ENCODE measurements around the gene ARL4A.

Gene ARL4A

GRCh38 chr7:12719981-12720865 lies 32.8 kb downstream of the ARL4A start:
- H3K4me1 ChIP-seq (ENCODE audit: insufficient read depth, low read length): peaks cover 41% of the 10 kb centered on the region
- H3K9ac ChIP-seq (ENCODE audit: low read depth, low read length): no peak overlapping the region
- H3K9me3 ChIP-seq (ENCODE audit: control insufficient read depth, insufficient read depth, low read length): no peaks in the 10 kb centered on the region
- no peaks in the 10 kb centered on the region for H3K36me3 ChIP-seq (ENCODE audit: insufficient read depth, low read length)

GRCh38 chr7:12721286-12721830 lies 33.9 kb downstream of the ARL4A start:
- H3K4me1 ChIP-seq (ENCODE audit: insufficient read depth, low read length): peaks cover 35% of the 10 kb centered on the region
- H3K36me3 ChIP-seq (ENCODE audit: insufficient read depth, low read length): no peaks in the 10 kb centered on the region

GRCh38 chr7:12722136-12722535 lies 34.7 kb downstream of the ARL4A start:
- Histone ChIP-seq H3K36me3 (ENCODE audit: insufficient read depth, low read length) (no peaks in the 10 kb centered on the region), H3K4me1 (ENCODE audit: insufficient read depth, low read length) (peaks cover 28% of the 10 kb centered on the region)

More at GRCh38 chr7:12721286-12721830, 33.9 kb downstream of the ARL4A start:
- H3K9me3 ChIP-seq (ENCODE audit: control insufficient read depth, insufficient read depth, low read length): no peaks in the 10 kb centered on the region
- no peak overlapping the region for H3K9ac ChIP-seq (ENCODE audit: low read depth, low read length)

DNA sequence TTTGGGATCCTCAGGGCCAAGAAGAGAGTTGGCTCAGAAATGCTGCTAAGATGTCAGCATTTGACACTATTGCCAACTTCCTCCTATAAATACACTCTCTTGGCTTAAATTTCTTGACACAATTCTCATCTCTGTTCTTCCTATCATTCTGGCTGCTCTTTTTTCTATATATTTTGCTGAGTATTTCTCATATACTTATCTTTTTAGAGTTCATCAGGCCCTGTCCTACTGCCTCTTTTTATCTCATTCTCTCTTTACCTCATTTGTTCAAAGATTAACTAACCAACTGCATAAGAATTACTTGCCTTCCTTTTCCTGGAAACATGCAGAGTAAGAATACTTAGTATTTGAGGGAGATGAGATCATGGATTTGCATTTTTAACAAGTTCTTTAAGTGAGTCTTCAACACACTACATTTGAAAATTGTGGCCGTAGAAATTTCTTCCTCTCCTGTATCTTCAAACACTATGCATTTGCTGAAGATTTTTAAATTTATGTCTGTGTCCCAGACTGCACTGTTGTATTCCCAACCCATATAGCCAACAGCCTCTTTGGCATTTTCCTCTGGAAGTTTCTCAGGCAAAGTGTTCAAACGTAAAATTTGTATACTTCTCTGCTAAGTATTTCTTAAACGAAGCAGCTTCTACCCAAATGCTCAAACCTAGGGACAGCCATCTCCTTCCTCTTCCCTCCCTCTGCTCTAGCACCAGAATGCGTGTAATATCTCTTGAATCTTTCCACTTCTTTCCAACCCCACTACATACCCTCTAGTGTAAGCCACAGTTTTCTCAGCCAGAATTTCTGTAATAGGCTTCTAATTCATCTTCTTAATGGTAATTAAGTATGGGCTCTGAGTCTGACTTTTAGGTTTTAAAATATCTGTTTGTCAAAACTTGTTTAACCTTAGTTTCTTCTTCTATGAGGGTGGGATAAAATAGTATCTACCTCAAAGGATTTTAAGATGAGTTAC lies 35.5 kb downstream of the ARL4A start:
- no peaks in the 10 kb centered on the region for H3K36me3 ChIP-seq (ENCODE audit: insufficient read depth, low read length)
- peak overlapping the region; percentile 8; the same call in 1 of the 2 replicates for H3K9ac ChIP-seq (ENCODE audit: low read depth, low read length)
- H3K9me3 ChIP-seq (ENCODE audit: control insufficient read depth, insufficient read depth, low read length): no peaks in the 10 kb centered on the region
- H3K4me1 ChIP-seq (ENCODE audit: insufficient read depth, low read length): peaks cover 32% of the 10 kb centered on the region

More at GRCh38 chr7:12722136-12722535, 34.7 kb downstream of the ARL4A start:
- no peaks in the 10 kb centered on the region for H3K9me3 ChIP-seq (ENCODE audit: control insufficient read depth, insufficient read depth, low read length)
- H3K9ac ChIP-seq (ENCODE audit: low read depth, low read length): no peak overlapping the region

DNA sequence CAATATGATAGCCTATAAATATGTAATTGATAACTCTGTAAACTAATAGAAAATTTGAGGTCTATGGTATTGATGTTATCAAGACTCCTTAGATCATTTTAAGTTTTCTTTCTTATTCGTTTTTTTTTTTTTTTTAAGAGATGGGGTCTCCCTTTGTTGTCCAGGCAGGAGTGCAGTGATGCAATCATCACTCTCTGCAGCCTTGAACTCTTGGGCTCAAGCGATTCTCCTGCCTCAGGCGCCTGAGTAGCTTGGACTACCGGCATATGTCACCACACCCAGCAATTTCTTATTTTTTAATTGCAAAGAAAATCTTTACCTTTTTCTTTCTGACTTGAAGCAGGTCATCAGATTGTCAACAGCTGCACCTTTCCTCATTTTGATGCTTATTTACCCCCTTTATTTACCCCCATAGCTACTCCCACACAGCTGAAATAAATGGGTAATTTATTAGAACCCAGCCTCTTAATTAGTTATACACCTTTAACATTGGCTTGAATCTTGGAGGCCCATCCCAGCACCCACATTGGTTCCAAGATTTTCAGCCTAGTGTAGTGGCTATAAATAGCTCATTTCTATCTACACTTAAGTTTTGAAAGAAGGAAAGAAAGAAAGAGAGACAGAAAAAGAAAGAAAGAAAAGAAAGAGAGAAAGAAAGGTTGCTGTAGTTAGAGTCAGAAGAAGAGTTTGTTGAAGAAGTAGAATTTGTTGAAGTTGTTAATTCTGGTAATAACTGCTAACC lies 38.3 kb downstream of the ARL4A start:
- Histone ChIP-seq H3K4me1 (ENCODE audit: insufficient read depth, low read length) (peaks cover 40% of the 10 kb centered on the region), H3K36me3 (ENCODE audit: insufficient read depth, low read length) (no peaks in the 10 kb centered on the region), H3K9me3 (ENCODE audit: control insufficient read depth, insufficient read depth, low read length) (no peaks in the 10 kb centered on the region), H3K9ac (ENCODE audit: low read depth, low read length) (no peak overlapping the region)

GRCh38 chr7:12726908-12727307 lies 39.5 kb downstream of the ARL4A start:
- no peak overlapping the region for H3K9ac ChIP-seq (ENCODE audit: low read depth, low read length)
- no peaks in the 10 kb centered on the region for H3K9me3 ChIP-seq (ENCODE audit: control insufficient read depth, insufficient read depth, low read length)
- H3K36me3 ChIP-seq (ENCODE audit: insufficient read depth, low read length): no peaks in the 10 kb centered on the region
- H3K4me1 ChIP-seq (ENCODE audit: insufficient read depth, low read length): peaks cover 50% of the 10 kb centered on the region

- Histone ChIP-seq H3K36me3 (ENCODE audit: insufficient read depth, low read length) (no peaks in the 10 kb centered on the region), H3K4me1 (ENCODE audit: insufficient read depth, low read length) (peaks cover 44% of the 10 kb centered on the region), H3K9ac (ENCODE audit: low read depth, low read length) (no peak overlapping the region), H3K9me3 (ENCODE audit: control insufficient read depth, insufficient read depth, low read length) (no peaks in the 10 kb centered on the region)
These were observed 40.2 kb downstream of the ARL4A start for GRCh38 chr7:12727455-12728191.

DNA sequence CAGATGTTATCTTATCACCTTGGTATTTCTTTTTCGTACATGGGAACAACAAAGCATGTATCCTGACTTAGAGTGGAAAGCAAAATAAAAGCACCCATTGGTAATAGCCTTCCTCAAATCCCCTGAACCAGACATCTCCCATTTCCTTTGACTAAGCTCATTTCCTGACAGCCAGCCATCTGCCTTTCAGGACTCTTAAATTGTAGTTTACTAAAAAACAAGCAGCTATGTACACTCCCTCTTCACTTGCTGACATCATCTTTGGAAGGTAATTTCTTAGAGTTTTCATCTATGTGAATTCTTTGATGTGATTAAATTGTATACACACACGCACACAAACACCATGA lies 40.7 kb downstream of the ARL4A start:
- Histone ChIP-seq H3K36me3 (ENCODE audit: insufficient read depth, low read length) (no peaks in the 10 kb centered on the region), H3K9me3 (ENCODE audit: control insufficient read depth, insufficient read depth, low read length) (no peaks in the 10 kb centered on the region), H3K9ac (ENCODE audit: low read depth, low read length) (no peak overlapping the region), H3K4me1 (ENCODE audit: insufficient read depth, low read length) (peaks cover 39% of the 10 kb centered on the region)

- Histone ChIP-seq H3K9ac (ENCODE audit: low read depth, low read length) (no peak overlapping the region), H3K4me1 (ENCODE audit: insufficient read depth, low read length) (peaks cover 35% of the 10 kb centered on the region), H3K9me3 (ENCODE audit: control insufficient read depth, insufficient read depth, low read length) (no peaks in the 10 kb centered on the region)
These were observed 41.7 kb downstream of the ARL4A start for GRCh38 chr7:12729112-12729511.

DNA sequence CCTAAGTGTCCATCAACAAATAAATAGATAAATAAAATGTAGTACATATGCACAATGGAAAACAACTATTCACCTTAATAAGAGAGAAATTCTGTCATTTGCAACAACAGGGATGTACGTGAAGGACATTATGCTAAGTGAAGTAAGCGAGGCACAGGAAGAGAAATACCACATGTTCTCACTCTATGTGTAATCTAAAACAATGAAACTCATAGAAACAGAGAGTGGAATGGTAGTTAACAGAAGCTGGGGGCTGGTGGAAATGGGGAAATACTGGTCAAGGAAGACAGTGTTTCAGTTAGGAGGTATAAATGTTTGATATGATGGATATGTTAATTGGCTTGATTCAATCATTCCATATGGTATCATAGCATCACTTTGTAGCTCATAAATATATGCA lies 43.1 kb downstream of the ARL4A start:
- Histone ChIP-seq H3K4me1 (ENCODE audit: insufficient read depth, low read length) (peaks cover 35% of the 10 kb centered on the region), H3K36me3 (ENCODE audit: insufficient read depth, low read length) (no peaks in the 10 kb centered on the region), H3K9ac (ENCODE audit: low read depth, low read length) (no peak overlapping the region), H3K9me3 (ENCODE audit: control insufficient read depth, insufficient read depth, low read length) (no peaks in the 10 kb centered on the region)

More at GRCh38 chr7:12729112-12729511, 41.7 kb downstream of the ARL4A start:
- no peaks in the 10 kb centered on the region for H3K36me3 ChIP-seq (ENCODE audit: insufficient read depth, low read length)

DNA sequence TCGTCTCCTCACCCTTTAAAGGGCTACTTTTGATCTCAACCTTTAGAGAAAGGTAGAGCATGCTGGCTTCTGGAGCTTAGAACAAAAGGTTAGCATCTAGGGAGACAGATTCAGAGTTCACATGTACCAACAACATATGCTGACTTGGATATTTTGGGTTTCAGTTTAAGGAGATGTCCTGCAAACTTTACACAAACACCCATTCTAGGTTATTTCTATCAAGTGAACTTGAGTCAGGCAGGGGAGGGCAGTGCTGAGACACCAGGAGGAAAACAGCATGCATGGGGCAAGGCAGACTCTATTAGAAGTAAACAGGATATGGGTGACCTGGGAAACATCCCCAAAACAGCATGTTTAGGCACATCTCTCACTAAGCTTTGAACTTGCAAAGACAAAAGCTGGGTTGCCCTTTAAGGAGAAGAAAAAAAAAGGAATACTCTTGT lies 43.8 kb downstream of the ARL4A start:
- H3K9ac ChIP-seq (ENCODE audit: low read depth, low read length): no peak overlapping the region
- H3K4me1 ChIP-seq (ENCODE audit: insufficient read depth, low read length): peaks cover 35% of the 10 kb centered on the region
- H3K36me3 ChIP-seq (ENCODE audit: insufficient read depth, low read length): no peaks in the 10 kb centered on the region
- H3K9me3 ChIP-seq (ENCODE audit: control insufficient read depth, insufficient read depth, low read length): no peaks in the 10 kb centered on the region

GRCh38 chr7:12731775-12732174 lies 44.3 kb downstream of the ARL4A start:
- Histone ChIP-seq H3K9ac (ENCODE audit: low read depth, low read length) (no peak overlapping the region), H3K36me3 (ENCODE audit: insufficient read depth, low read length) (no peaks in the 10 kb centered on the region), H3K4me1 (ENCODE audit: insufficient read depth, low read length) (peaks cover 35% of the 10 kb centered on the region), H3K9me3 (ENCODE audit: control insufficient read depth, insufficient read depth, low read length) (no peaks in the 10 kb centered on the region)

GRCh38 chr7:12732428-12732827 lies 45.0 kb downstream of the ARL4A start:
- no peaks in the 10 kb centered on the region for H3K9me3 ChIP-seq (ENCODE audit: control insufficient read depth, insufficient read depth, low read length)
- peaks cover 35% of the 10 kb centered on the region for H3K4me1 ChIP-seq (ENCODE audit: insufficient read depth, low read length)
- no peak overlapping the region for H3K9ac ChIP-seq (ENCODE audit: low read depth, low read length)
- no peaks in the 10 kb centered on the region for H3K36me3 ChIP-seq (ENCODE audit: insufficient read depth, low read length)
